ENCODE data around the gene MED1.
"Not testable (repeated sequence)": the region's sequence is repeated elsewhere in the genome, so short reads cannot be mapped to it uniquely, and the experiment has no call there.

MED1 gene, protein sequence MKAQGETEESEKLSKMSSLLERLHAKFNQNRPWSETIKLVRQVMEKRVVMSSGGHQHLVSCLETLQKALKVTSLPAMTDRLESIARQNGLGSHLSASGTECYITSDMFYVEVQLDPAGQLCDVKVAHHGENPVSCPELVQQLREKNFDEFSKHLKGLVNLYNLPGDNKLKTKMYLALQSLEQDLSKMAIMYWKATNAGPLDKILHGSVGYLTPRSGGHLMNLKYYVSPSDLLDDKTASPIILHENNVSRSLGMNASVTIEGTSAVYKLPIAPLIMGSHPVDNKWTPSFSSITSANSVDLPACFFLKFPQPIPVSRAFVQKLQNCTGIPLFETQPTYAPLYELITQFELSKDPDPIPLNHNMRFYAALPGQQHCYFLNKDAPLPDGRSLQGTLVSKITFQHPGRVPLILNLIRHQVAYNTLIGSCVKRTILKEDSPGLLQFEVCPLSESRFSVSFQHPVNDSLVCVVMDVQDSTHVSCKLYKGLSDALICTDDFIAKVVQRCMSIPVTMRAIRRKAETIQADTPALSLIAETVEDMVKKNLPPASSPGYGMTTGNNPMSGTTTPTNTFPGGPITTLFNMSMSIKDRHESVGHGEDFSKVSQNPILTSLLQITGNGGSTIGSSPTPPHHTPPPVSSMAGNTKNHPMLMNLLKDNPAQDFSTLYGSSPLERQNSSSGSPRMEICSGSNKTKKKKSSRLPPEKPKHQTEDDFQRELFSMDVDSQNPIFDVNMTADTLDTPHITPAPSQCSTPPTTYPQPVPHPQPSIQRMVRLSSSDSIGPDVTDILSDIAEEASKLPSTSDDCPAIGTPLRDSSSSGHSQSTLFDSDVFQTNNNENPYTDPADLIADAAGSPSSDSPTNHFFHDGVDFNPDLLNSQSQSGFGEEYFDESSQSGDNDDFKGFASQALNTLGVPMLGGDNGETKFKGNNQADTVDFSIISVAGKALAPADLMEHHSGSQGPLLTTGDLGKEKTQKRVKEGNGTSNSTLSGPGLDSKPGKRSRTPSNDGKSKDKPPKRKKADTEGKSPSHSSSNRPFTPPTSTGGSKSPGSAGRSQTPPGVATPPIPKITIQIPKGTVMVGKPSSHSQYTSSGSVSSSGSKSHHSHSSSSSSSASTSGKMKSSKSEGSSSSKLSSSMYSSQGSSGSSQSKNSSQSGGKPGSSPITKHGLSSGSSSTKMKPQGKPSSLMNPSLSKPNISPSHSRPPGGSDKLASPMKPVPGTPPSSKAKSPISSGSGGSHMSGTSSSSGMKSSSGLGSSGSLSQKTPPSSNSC (N-terminal part only)

DNA sequence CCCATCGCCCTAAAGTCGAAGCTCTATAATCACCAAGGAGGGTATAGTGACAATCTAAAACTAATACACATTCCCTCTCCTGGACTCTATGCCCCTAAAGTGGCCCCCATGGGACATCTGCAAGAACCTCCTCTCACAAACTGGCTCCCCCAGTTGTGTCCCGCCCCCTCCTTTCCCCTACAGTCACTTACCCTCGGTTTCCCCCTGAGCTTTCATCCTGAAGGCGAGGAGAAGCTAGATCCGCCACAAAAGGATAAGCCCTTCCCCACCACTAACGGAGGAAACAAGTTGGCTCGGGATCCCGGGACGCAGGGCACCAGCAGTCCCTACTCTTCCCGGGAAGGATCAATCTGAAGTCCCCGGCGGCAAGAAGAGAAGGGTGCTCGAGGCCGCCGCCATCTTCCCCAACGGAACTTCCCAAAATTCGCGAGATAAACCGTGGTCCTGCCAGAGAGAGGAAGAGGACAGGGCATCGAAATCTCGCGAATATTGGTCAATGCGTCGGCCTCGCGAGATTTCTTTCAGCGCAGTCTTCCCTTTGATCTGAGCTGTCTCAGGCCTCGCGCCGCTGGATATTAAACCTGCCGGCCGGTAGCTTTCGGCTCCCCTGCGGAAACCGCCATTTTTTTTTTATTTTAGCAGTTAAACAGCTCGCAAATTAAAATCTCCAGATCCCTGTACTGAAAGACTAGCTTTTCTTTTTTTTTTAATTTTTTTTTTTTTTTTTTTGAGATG is at the start of gene MED1:
Gene MED1, minus strand, starts transcription at position 417 of the 735 bp plus-strand sequence. Its CDS starts 201 bp downstream, at position 216.
- peak; percentile 86 for DNase-seq

DNA sequence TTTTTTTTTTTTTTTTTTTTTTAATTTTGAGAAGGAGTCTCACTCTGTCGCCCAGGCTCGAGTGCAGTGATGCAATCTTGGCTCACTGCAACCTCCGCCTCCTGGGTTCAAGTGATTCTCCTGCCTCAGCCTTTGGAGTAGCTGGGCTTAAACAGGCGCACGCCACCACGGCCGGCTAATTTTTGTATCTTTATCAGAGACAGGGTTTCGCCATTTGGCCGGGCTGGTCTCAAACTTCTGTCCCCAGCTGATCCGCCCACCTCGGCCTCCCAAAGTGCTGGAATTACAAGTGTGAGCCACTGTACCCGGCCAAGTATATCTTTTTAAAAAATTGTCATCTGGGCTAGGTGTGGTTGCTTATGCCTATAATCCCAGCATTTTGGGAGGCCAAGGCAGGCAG is 45.9 kb upstream of the MED1 start:
- not testable (repeated sequence) for DNase-seq

DNA sequence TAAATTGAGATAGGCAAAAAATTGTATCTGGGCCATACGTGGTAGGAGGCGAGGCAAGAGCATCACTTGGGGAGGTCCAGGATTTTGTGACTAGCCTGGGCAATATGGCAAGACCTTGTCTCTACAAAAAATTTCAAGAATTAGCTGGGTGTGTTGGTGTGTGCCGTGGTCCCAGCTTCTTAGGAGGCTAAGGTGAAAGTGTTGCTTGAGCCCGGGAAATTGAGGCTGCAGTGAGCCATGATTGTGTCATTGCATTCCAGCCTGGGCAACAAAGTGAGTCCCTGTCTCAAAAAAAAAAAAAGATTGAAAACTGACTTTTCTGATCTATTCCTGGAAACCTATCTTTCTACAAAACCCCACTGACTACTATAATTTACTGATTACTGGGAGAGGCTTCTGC is 36.9 kb upstream of the MED1 start:
- no peak for DNase-seq

DNA sequence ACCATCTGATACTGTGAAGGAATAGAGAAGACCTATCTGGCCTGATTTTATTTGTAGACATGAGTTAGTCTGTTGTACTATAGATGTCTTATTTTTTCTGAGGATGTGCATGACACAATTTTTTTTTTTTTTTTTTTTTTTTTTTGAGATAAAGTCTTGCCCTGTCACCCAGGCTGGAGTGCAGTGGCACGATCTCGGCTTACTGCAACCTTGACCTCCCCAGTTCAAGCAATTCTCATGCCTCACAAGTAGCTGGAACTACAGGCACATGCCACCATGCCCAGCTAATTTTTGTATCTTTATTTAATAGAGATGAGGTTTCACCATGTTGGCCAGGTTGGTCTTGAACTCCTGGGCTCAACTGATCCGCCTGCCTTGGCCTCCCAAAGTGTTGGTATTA is 36.4 kb upstream of the MED1 start:
- DNase-seq: not testable (repeated sequence)

DNA sequence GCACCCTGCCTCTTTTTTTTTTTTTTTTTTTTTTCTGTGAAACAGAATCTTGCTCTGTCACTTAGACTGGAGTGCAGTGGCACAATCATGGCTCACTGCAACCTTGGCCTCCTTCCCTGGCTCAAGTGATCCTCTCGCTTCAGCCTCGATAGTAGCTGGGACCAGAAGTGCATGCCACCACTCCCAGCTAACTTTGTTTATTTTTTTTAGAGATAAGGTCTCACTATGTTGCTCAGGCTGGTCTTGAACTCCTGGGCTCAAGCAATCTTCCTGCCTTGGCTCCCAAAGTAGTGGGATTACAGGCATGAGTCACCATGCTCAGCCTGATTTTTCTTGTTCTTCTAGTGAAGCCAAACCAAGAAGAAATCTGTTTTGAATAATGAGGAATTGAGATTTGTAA is 35.2 kb upstream of the MED1 start:
- DNase-seq: no peak

DNA sequence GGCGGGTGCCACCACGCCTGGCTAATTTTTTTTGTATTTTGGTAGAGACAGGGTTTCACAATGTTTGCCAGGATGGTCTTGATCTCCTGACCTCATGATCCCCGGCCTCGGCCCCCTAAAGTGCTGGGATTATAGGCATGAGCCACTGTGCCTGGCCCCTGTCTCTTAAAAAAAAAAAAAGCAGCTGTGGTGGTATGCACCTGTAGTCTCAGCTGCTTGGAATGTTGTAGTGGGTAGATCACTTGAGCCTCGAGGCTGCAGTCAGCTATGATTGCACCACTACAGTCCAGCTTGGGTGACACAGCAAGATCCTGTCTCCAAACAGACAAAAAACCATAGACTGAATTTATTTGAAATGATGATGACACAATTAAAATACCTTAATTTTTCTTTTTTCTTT is 34.5 kb upstream of the MED1 start:
- DNase-seq: no peak

DNA sequence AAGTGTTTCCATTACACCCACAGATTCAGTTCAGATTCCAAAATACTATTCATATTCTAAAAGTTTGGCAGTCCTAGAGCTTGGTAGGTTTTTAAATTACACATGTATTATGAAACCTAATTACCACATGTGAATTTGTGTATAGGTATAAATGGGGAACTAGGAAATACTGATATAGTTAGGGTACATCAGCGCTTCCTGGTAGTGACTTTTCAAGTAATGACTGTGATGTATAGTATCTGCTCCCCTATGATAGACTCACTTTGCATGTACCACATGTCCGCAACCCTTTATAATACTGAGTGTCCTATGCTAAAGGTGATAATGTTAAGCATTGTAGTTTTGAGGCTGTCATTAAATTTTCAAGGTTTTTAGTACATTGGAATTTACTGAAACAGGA is 33.1 kb upstream of the MED1 start:
- no peak for DNase-seq

DNA sequence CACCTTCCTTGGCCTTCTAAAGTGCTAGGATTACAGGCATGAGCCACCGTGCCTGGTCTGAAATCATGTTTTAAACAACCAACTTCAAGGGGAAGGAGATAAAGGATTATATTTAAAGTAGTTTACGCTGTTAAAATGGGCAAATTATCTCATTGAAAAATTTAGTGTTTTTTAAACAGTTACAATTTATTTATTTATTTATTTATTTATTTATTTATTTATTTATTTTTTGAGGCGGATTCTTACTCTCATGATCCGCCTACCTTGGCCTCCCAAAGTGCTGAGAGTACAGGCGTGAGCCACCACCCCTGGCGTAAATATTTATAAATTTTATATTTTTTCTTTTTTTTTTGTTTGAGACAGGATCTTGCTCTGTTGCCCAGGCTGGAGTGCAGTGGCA is 32.4 kb upstream of the MED1 start:
- no peak for DNase-seq

DNA sequence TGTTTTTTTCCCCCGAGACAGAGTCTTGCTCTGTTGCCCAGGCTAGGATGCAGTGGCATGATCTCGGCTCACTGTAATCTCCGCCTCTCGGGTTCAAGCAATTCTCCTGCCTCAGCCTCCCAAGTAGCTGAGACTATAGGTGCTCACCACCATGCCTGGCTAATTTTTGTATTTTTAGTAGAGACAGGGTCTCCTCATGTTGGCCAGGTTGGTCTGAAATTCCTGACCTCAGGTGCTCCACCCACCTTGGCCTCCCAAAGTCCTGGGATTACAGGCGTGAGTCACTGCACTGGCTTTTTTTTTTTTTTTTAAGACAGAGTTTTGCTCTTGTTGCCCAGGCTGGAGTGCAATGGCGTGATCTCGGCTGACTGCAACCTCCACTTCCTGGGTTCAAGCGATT is 28.6 kb upstream of the MED1 start:
- not testable (repeated sequence) for DNase-seq

DNA sequence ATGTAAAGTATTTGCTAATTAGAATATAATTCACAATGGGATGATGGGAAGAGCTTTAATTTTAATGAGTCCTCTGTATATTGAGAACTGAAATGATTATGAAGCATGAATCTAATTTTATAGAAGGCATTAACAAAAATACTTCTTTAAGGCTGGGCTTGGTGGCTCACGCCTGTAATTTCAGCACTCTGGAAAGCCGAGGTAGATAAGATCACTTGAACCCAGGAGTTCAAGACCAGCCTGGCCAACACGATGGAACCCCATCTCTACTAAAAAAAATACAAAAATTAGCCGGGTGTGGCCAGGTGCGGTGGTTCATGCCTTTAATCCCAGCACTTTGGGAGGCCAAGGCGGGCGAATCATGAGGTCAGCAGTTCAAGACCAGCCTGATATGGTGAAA is 22.2 kb upstream of the MED1 start:
- DNase-seq: no peak

DNA sequence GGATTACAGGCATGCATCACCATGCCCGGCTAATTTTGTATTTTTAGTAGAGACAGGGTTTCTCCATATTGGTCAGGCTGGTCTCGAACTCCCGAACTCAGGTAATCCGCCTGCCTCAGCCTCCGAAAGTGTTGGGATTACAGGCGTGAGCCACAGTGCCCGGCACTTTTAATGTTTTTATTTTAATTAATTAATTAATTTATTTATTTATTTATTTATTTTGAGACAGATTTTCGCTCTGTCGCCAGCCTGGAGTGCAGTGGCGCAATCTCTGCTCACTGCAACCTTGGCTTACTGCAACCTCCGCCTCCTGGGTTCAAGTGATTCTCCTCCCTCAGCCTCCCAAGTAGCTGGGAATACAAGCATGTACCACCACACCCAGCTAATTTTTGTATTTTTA is 17.5 kb upstream of the MED1 start:
- not testable (repeated sequence) for DNase-seq

DNA sequence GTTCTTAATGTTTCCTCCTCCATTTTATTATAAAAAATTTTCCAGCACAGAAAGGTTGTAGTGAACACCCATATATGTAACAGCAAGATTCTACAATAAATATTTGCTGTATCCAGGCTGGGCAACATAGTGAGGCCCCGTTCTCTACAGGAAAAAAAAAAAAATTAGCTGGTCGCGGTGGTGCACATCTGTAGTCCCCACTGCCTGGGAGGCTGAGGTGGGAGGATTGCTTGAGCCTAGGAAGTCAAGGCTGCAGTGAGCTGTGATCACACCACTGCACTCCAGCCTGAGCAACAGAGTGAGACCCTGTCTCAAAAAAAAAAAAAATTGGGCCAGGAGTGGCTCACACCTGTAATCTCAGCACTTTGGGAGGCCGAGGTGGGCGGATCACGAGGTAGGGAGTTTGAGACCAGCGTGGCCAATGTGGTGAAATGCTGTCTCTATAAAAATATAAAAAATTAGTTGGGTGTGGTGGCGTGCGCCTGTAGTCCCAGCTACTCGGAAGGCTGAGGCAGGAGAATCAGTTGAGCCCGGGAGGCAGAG is 13.6 kb upstream of the MED1 start:
- DNase-seq: not testable (repeated sequence)

DNA sequence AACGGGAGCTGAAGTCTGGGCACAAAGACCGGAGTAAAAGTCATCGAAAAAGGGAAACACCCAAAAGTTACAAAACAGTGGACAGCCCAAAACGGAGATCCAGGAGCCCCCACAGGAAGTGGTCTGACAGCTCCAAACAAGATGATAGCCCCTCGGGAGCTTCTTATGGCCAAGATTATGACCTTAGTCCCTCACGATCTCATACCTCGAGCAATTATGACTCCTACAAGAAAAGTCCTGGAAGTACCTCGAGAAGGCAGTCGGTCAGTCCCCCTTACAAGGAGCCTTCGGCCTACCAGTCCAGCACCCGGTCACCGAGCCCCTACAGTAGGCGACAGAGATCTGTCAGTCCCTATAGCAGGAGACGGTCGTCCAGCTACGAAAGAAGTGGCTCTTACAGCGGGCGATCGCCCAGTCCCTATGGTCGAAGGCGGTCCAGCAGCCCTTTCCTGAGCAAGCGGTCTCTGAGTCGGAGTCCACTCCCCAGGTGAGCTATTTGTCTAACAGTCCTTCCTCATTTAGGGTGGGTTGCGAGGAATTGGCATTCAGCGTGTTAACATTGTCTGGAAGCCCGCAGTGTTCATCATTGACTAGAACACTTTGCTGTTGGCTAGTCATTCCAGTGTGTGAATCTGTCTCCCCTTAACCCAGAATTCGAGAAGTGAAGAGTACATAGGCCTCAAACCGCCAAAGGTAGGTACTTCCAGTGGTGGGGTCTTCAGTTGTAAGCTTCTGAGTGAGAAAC is 11.7 kb upstream of the MED1 start:
- no peak for DNase-seq

DNA sequence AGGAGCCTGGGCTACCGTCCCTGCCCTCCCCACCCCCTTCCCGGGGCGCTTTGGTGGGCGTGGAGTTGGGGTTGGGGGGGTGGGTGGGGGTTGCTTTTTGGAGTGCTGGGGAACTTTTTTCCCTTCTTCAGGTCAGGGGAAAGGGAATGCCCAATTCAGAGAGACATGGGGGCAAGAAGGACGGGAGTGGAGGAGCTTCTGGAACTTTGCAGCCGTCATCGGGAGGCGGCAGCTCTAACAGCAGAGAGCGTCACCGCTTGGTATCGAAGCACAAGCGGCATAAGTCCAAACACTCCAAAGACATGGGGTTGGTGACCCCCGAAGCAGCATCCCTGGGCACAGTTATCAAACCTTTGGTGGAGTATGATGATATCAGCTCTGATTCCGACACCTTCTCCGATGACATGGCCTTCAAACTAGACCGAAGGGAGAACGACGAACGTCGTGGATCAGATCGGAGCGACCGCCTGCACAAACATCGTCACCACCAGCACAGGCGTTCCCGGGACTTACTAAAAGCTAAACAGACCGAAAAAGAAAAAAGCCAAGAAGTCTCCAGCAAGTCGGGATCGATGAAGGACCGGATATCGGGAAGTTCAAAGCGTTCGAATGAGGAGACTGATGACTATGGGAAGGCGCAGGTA is 11.0 kb upstream of the MED1 start:
- DNase-seq: no peak

DNA sequence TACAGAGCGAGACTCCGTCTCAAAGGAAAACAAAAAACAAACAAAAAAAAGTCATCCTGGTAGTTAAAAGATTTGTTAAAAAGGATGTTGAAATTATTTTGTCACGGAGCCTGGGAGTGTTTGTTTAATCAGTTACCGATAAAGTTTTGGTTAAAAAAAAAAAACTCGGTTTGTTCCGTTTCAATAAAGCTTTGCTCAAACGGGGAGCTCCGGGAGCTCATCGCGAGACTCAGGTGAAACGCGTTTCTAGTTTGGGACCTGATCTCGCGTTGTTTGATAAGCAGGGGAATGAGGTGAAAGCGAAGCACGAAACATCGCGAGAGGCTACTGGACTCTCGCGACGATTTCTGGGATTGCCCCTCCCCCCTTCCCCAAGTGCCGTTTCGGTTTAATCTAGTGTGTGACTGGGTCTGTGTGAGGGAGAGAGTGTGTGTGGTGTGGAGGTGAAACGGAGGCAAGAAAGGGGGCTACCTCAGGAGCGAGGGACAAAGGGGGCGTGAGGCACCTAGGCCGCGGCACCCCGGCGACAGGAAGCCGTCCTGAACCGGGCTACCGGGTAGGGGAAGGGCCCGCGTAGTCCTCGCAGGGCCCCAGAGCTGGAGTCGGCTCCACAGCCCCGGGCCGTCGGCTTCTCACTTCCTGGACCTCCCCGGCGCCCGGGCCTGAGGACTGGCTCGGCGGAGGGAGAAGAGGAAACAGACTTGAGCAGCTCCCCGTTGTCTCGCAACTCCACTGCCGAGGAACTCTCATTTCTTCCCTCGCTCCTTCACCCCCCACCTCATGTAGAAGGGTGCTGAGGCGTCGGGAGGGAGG is 10.3 kb upstream of the MED1 start, which contains the start of gene CDK12:
Gene CDK12, plus strand, starts transcription at position 374 of the 813 bp plus-strand sequence. CDS start 586 bp downstream, outside the sequence.
- DNase-seq: peak; percentile 93

DNA sequence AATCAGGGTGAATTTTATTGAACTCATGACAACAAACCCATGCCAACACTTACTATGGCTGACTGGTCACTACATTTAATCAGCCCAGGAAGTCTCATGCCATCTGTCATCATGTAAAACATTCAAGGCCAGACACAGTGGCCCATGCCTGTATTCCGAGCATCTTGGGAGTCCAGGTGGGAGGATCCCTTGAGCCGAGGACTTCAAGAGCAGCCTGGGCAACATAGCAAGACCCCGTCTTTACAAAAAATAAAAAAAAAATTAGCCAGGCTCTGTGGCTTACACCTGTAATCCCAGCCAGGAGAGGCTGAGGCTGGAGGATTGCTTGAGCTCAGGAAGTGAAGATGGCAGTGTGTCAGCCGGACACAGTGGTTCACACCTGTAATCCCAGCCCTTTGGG is 4.9 kb upstream of the MED1 start:
- DNase-seq: no peak

DNA sequence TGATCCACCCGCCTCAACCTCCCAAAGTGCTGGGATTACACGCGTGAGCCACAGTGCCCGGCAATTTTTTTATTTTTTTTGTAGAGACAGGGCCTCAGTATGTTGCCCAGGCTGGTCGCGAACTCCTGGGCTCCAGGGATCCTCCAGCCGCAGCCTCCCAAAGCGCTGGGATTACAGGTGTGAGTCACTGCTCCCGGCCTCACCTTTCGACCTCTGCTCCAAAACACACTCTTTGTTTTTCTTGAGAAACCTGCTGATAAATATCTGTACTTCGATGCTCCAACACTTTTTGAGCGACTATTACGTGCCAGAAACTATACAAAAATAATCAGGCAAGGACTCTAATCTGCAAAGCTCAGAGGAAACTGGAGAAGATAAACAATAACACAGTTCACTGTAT is 1.0 kb downstream of the MED1 start:
- no peak for DNase-seq

DNA sequence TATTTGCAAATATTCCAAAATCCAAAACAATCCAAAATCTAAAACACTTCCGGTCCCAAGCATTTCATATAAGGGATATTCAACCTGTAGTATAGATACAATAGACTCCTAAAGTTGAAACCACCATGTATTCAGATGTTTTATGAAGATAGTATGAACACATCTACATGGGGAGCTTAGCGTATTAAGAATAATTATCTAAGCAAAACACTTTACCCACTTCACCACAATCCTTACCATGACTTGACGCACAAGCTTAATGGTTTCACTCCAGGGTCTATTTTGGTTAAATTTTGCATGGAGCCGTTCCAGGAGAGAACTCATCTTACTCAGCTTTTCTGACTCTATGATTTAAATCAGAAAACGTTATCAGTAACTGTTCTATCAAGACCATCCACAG is 3.5 kb downstream of the MED1 start:
- no peak for DNase-seq

DNA sequence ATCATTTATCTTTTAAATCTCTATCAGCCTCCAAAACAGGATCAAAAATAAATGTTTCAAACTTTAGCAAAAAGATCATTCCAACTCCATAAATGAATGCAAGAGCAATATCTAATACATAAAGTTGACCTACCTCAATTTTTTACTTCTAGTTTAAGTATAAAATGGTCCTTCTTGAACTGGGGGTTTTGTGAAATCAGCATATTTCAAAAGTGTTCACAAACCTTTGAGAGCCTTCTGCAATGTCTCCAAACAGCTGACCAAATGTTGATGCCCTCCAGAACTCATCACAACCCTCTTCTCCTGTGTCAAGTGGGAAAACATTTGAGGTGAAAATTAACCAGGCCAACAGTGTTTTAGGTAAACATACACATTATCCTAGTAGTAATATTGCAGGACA is 7.7 kb downstream of the MED1 start:
- DNase-seq: no peak

DNA sequence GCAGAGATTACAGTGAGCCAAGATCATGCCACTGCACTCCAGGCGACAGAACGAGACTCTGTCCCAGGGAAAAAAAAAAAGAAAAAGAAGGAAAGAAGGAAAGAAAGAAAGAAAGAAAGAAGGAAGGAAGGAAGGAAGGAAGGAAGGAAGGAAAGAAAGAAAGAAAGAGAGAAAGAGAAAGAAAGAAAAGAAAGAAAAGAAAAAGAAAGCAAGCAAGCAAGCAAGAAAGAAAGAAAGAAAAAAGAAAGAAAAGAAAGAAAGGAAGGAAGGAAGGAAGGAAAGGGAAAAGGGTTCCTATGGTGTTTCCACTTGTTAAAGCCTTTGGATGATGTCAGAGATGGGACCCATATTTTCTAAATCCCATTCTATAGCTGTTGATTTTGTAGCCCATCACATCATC is 11.2 kb downstream of the MED1 start:
- DNase-seq: not testable (repeated sequence)

Data from activated CD4-positive, alpha-beta T cell treated with anti-CD3 and anti-CD28 coated beads, Interleukin-2, amount 50 U/mL, for 1 hour (primary cell).